H1 (cell line): ENCODE measurements around the gene HHAT. TPM values are rescaled to one million over a fixed set of nuclear protein-coding genes. Genes with fewer than 3 reads are reported as not detected.

Experiments
- CTCF ChIA-PET: fragments of 300-600 bp; sonication (Branson Sonifier 250); formaldehyde crosslinking; loops from one replicate; lab custom pipeline; 2021; ENCODE audit not compliant: partially characterized antibody; lab: Charles Lee
- POLR2A ChIA-PET: fragments of 300-600 bp; sonication (Branson Sonifier 250); formaldehyde crosslinking; loops from one replicate; lab custom pipeline; 2021; ENCODE audit warnings: inconsistent platforms; ENCODE audit not compliant: partially characterized antibody; lab: Charles Lee
- DNase-seq, 2 experiments: peaks; one replicate each; pipeline versions ENCODE4 v3.0.0 to v3.0.0-alpha.2; 2010 to 2022; ENCODE audit warnings: low spot score in 2 of 2, low read depth in 1 of 2, mixed read lengths in 1 of 2
- FAIRE-seq: peaks from 2 replicates; lab custom pipeline; 2011; peaks lifted over from hg19 to GRCh38; lab: Jason Lieb, UNC
- H2AFZ ChIP-seq: 2 replicates; pipeline ENCODE4 v1.8.1; 2012; ENCODE audit warnings: low read length, inconsistent platforms
- H2AK5ac ChIP-seq: 2 replicates; pipeline ENCODE4 v1.6.1; 2013; ENCODE audit warnings: low read depth, low read length
- H2BK120ac ChIP-seq: replicated peaks from 2 replicates; pipeline ENCODE3; 2013; ENCODE audit warnings: low read depth, low read length, inconsistent platforms
- H2BK12ac ChIP-seq: 2 replicates; pipeline ENCODE4 v1.6.1; 2013; ENCODE audit warnings: low read depth, low read length
- H2BK15ac ChIP-seq: 2 replicates; pipeline ENCODE4 v1.6.1; 2013; ENCODE audit warnings: low read length
- H2BK20ac ChIP-seq: 2 replicates; pipeline ENCODE4 v1.6.1; 2013; ENCODE audit warnings: low read length
- H2BK5ac ChIP-seq: 2 replicates; pipeline ENCODE4 v1.6.1; 2013; ENCODE audit warnings: low read depth, low read length
- H3K14ac ChIP-seq: 2 replicates; pipeline ENCODE4 v1.6.1; 2013; ENCODE audit warnings: inconsistent platforms; ENCODE audit not compliant: insufficient read length
- H3K18ac ChIP-seq: 2 replicates; pipeline ENCODE4 v1.6.1; 2013; ENCODE audit warnings: low read length; ENCODE audit errors: extremely low read depth
- H3K23ac ChIP-seq: 2 replicates; pipeline ENCODE4 v1.6.1; 2013; ENCODE audit warnings: inconsistent platforms; ENCODE audit not compliant: insufficient read length
- H3K23me2 ChIP-seq: 2 replicates; pipeline ENCODE4 v1.6.1; 2013; ENCODE audit warnings: low read depth, low read length
- H3K27ac ChIP-seq: 2 replicates; pipeline ENCODE4 v1.6.1; 2011; ENCODE audit warnings: low read depth, low read length, inconsistent platforms
- H3K27me3 ChIP-seq, 4 experiments: replicated peaks in 1 of 4; 1 replicate in 1 of 4; 2 replicates in 3 of 4; pipeline versions ENCODE4 v1.6.1 to v1.8.1; 2011 to 2013; ENCODE audit warnings: low read length in 3 of 4, mild to moderate bottlenecking in 3 of 4, inconsistent platforms in 2 of 4, mixed read lengths in 2 of 4, moderate library complexity in 1 of 4; ENCODE audit not compliant: control insufficient read depth in 3 of 4, insufficient read depth in 3 of 4; ENCODE audit errors: extremely low read depth in 1 of 4
- H3K36me3 ChIP-seq, 4 experiments: 2 replicates each; pipeline versions ENCODE4 v1.6.1 to v1.8.1; 2011 to 2013; ENCODE audit warnings: mild to moderate bottlenecking in 4 of 4, low read length in 3 of 4, moderate library complexity in 2 of 4, control low read depth in 1 of 4, inconsistent platforms in 1 of 4; ENCODE audit not compliant: insufficient read depth in 4 of 4, control insufficient read depth in 2 of 4
- H3K4ac ChIP-seq: replicated peaks from 2 replicates; pipeline ENCODE3; 2013; ENCODE audit warnings: low read length, low read depth, mixed read lengths, inconsistent platforms; ENCODE audit not compliant: insufficient read length
- H3K4me1 ChIP-seq, 4 experiments: replicated peaks in 1 of 4; 1 replicate in 1 of 4; 2 replicates in 3 of 4; pipeline versions ENCODE4 v1.6.1 to v1.8.1; 2011 to 2013; ENCODE audit warnings: low read length in 3 of 4, inconsistent platforms in 2 of 4, mixed read lengths in 1 of 4; ENCODE audit not compliant: insufficient read depth in 4 of 4, control insufficient read depth in 3 of 4
- H3K4me2 ChIP-seq, 2 experiments: 2 replicates each; pipeline versions ENCODE4 v1.6.1 to v1.8.1; 2011 to 2013; ENCODE audit warnings: low read depth in 2 of 2, low read length in 2 of 2, control low read depth in 1 of 2, inconsistent platforms in 1 of 2, mild to moderate bottlenecking in 1 of 2; ENCODE audit not compliant: insufficient read depth in 1 of 2
- H3K4me3 ChIP-seq, 4 experiments: fragments of 200-600, 300-600 bp in 1 of 4; sonication (generic), shearing (Covaris generic), sonication (Bioruptor Twin) in 1 of 4; 2 replicates each; pipeline versions ENCODE4 v1.5.1 to v1.8.1; 2011 to 2016; ENCODE audit warnings: low read length in 4 of 4, low read depth in 3 of 4, control low read depth in 2 of 4, inconsistent platforms in 2 of 4, mild to moderate bottlenecking in 2 of 4, mixed read lengths in 1 of 4, moderate library complexity in 1 of 4; ENCODE audit not compliant: insufficient read depth in 2 of 4; ENCODE audit errors: extremely low read depth in 1 of 4
- H3K56ac ChIP-seq: replicated peaks from 2 replicates; pipeline ENCODE3; 2013; ENCODE audit warnings: low read depth, mild to moderate bottlenecking, mixed read lengths, low read length, inconsistent platforms; ENCODE audit not compliant: insufficient read length
- H3K79me1 ChIP-seq: 2 replicates; pipeline ENCODE4 v1.6.1; 2013; ENCODE audit warnings: low read depth, low read length, control low read depth
- H3K79me2 ChIP-seq, 2 experiments: 2 replicates each; pipeline versions ENCODE4 v1.6.1 to v1.8.1; 2012 to 2013; ENCODE audit warnings: low read length in 2 of 2, mild to moderate bottlenecking in 2 of 2, inconsistent platforms in 1 of 2; ENCODE audit not compliant: insufficient read depth in 2 of 2, control insufficient read depth in 1 of 2
- H3K9ac ChIP-seq, 4 experiments: replicated peaks in 1 of 4; 1 replicate in 1 of 4; 2 replicates in 3 of 4; pipeline versions ENCODE4 v1.6.1 to v1.8.1; 2011 to 2013; ENCODE audit warnings: low read depth in 3 of 4, low read length in 3 of 4, control low read depth in 2 of 4, mild to moderate bottlenecking in 2 of 4, moderate library complexity in 2 of 4, inconsistent platforms in 1 of 4; ENCODE audit errors: extremely low read depth in 1 of 4
- H3K9me3 ChIP-seq, 2 experiments: 2 replicates each; pipeline versions ENCODE4 v1.6.1 to v1.8.1; 2012 to 2013; ENCODE audit warnings: mild to moderate bottlenecking in 2 of 2, moderate library complexity in 2 of 2, control low read depth in 1 of 2, inconsistent platforms in 1 of 2, low read depth in 1 of 2, low read length in 1 of 2, mixed read lengths in 1 of 2; ENCODE audit not compliant: insufficient read depth in 2 of 2
- H4K20me1 ChIP-seq, 2 experiments: replicated peaks in 1 of 2; 2 replicates each; pipeline versions ENCODE3 to v1.8.1; 2011 to 2013; ENCODE audit warnings: inconsistent platforms in 2 of 2, low read length in 2 of 2, mild to moderate bottlenecking in 1 of 2; ENCODE audit not compliant: insufficient read depth in 2 of 2, control insufficient read depth in 1 of 2
- H4K5ac ChIP-seq: 2 replicates; pipeline ENCODE4 v1.6.1; 2013; ENCODE audit warnings: low read length, low read depth, mixed read lengths, inconsistent platforms; ENCODE audit not compliant: insufficient read length
- H4K8ac ChIP-seq: 2 replicates; pipeline ENCODE4 v1.8.0; 2013; ENCODE audit warnings: mild to moderate bottlenecking, moderate library complexity, low read length, inconsistent platforms; ENCODE audit not compliant: insufficient read depth; ENCODE audit errors: extremely low read depth
- H4K91ac ChIP-seq: replicated peaks from 2 replicates; pipeline ENCODE3; 2013; ENCODE audit warnings: low read length, mixed read lengths, inconsistent platforms; ENCODE audit not compliant: insufficient read length
- JUND ChIP-seq: IDR thresholded peaks from 2 replicates; pipeline ENCODE4 v1.6.1; 2011; ENCODE audit warnings: mild to moderate bottlenecking, improper control_type of control experiment, low read length
- SRF ChIP-seq: IDR thresholded peaks from 2 replicates; pipeline ENCODE4 v1.6.1; 2011; ENCODE audit warnings: mild to moderate bottlenecking, low read depth, low read length, moderate library complexity
- WGBS, 2 experiments: shearing (Covaris generic) in 1 of 2; methylation state at CpG; one replicate each; pipeline versions ENCODE4 v1.1.6 to v1.1.7; 2013 to 2015; ENCODE audit warnings: low lambda C conversion rate in 2 of 2, mixed read lengths in 2 of 2, inconsistent platforms in 1 of 2, low coverage in 1 of 2, missing lambda C conversion rate in 1 of 2; ENCODE audit not compliant: insufficient replicate concordance in 2 of 2, insufficient coverage in 1 of 2, insufficient read length in 1 of 2; ENCODE audit errors: extremely low coverage in 1 of 2, missing lambda C conversion rate in 1 of 2; 5-methylcytosine and 5-hydroxymethylcytosine counted together
- polyA plus RNA-seq, 7 experiments: library from polyadenylated mRNA; depleted of rRNA in 3 of 7; stranded (reverse) in 5 of 7; unstranded in 2 of 7; fragments of >200 nt in 5 of 7; fragments of 200-250 nt in 2 of 7; gene quantifications; 1 replicate in 5 of 7; 2 replicates in 1 of 7; 4 replicates in 1 of 7; pipeline versions ENCODE4 v1.2.1 to v1.2.3, GENCODE V29; 2011 to 2013; ENCODE audit warnings: missing spikeins in 2 of 7, mixed read lengths in 2 of 7
- total RNA-seq: library from RNA; stranded (reverse); fragmentation: NEBNext Ultra II Directional; extraction: Animal tissue kit (Norgen Biotek cat#: 25700); gene quantifications from 2 replicates; pipeline ENCODE4 v1.2.1, GENCODE V29; 2021

Gene HHAT
- total and polyA plus RNA-seq, 2 of the 8 experiments (the other 6 are each of a cell fraction or from before 2014, with no cell fraction given), result 0.15 to 0.51 TPM

DNA sequence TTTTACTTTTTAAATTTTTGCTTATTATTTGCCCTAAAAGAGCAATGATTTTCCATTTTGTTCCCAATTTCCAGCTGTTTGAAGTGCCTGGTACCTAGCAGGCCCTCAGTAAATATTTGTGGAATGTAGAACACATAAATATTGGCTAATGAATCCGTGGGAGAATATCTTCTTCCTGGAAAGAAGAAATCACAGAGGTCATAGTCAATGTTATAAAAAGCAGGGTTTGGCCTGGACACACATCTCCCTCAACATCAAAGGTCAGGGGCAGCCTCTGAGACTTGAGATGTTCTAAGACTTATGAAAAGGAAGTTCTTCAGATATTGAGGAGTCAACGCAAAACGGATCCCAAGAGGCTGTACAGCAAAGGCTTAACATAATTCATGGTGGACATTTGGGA lies 358.1 kb downstream of the HHAT start:
- H3K36me3 ChIP-seq, result no peaks in the 10 kb centered on the region
- no peaks in the 10 kb centered on the region for H3K79me2 ChIP-seq
- no peaks in the 10 kb centered on the region for H3K23me2 ChIP-seq
- no peak overlapping the region for H3K4me3 ChIP-seq
- H3K56ac ChIP-seq, result no peak overlapping the region
- no peak overlapping the region for H4K8ac ChIP-seq
- no peak overlapping the region for H3K4ac ChIP-seq
- no peak overlapping the region for H3K18ac ChIP-seq
- no peak overlapping the region for H2BK120ac ChIP-seq
- H3K27ac ChIP-seq, result no peak overlapping the region
- no peak overlapping the region for H2AK5ac ChIP-seq
- H3K27me3 ChIP-seq, result no peaks in the 10 kb centered on the region
- H3K9me3 ChIP-seq, result no peaks in the 10 kb centered on the region; a peak in 1 of 4 replicates
- H4K5ac ChIP-seq, result no peak overlapping the region
- ChIA-PET POLR2A (no interaction called here), CTCF (no interaction called here)
- H4K91ac ChIP-seq, result no peak overlapping the region
- H3K14ac ChIP-seq, result no peak overlapping the region
- no peaks in the 10 kb centered on the region; the same call in 1 of the 2 replicates for H3K79me1 ChIP-seq
- DNase-seq, result no peak
- H3K4me1 ChIP-seq, result no peaks in the 10 kb centered on the region
- H3K23ac ChIP-seq, result no peak overlapping the region
- no peak for FAIRE-seq
- no peak overlapping the region for H2BK5ac ChIP-seq
- no peak overlapping the region for H3K9ac ChIP-seq
- no peaks in the 10 kb centered on the region for H4K20me1 ChIP-seq
- WGBS, 2 experiments, result 96% methylated on average over 3 of the region's 3 CpGs; no CpG with 5 or more reads in 1 of the 2 experiments
- H3K4me2 ChIP-seq, result no peak overlapping the region
- no peak overlapping the region for H2BK20ac ChIP-seq
- no peak overlapping the region for H2BK15ac ChIP-seq
- no peak overlapping the region for H2BK12ac ChIP-seq
- H2AFZ ChIP-seq, result no peak overlapping the region
- TF ChIP-seq SRF, result no peak
- no peak for TF ChIP-seq JUND
